ENCODE results near the gene BCAR1.
"Not testable (repeated sequence)": the region's sequence is repeated elsewhere in the genome, so short reads cannot be mapped to it uniquely, and the experiment has no call there.

The BCAR1 gene

DNA sequence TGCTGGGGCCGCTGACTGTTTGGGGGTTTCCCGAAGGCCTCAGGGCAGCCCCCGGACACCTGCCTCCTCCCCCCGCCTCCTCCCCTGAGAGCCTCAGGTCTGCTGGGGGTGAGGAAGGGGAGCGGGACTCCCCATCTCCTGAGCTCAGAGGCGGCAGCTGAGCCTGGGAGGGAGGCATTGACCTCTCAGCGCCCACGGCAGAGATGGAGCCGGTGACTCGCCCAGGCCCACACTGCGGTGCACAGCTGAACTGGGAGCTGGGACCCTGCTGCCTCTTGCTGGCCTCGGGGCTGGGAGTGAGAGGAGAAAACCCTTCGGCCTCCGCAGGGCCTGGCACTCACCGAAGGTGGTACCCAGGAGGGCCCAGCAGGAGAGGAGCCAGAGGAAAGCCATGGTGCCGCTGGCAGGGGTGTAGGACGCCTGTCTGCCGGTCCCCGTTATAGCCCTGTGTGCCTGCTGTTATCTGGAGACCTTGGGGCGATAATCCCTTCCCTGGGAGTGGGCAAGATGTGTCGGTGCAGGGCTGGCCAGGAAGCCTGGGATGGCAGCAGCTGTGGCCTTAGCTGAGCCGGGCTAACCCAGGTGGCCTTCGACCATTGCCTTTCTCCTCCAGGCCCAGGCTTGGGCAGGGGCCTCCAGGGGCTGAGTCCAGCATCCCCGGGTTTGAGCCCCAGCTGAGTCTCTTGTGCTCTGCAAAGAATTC lies 44.5 kb downstream of the BCAR1 start, which contains the start of gene CTRB2:
TSS of gene CTRB2 (minus strand) at position 413 of the 703 bp plus-strand sequence. CDS start at position 393, 20 bp downstream.
- DNase-seq (ENCODE audit: low read depth), result no peak
- no peak within 1 kb of the TSS for H3K4me3 ChIP-seq (ENCODE audit: low read length)
- TF ChIP-seq, protein P1, sequence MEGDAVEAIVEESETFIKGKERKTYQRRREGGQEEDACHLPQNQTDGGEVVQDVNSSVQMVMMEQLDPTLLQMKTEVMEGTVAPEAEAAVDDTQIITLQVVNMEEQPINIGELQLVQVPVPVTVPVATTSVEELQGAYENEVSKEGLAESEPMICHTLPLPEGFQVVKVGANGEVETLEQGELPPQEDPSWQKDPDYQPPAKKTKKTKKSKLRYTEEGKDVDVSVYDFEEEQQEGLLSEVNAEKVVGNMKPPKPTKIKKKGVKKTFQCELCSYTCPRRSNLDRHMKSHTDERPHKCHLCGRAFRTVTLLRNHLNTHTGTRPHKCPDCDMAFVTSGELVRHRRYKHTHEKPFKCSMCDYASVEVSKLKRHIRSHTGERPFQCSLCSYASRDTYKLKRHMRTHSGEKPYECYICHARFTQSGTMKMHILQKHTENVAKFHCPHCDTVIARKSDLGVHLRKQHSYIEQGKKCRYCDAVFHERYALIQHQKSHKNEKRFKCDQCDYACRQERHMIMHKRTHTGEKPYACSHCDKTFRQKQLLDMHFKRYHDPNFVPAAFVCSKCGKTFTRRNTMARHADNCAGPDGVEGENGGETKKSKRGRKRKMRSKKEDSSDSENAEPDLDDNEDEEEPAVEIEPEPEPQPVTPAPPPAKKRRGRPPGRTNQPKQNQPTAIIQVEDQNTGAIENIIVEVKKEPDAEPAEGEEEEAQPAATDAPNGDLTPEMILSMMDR (conservative IDR thresholded peaks at IDR 0.05; ENCODE audit: low read depth, low read length), result no peak

DNA sequence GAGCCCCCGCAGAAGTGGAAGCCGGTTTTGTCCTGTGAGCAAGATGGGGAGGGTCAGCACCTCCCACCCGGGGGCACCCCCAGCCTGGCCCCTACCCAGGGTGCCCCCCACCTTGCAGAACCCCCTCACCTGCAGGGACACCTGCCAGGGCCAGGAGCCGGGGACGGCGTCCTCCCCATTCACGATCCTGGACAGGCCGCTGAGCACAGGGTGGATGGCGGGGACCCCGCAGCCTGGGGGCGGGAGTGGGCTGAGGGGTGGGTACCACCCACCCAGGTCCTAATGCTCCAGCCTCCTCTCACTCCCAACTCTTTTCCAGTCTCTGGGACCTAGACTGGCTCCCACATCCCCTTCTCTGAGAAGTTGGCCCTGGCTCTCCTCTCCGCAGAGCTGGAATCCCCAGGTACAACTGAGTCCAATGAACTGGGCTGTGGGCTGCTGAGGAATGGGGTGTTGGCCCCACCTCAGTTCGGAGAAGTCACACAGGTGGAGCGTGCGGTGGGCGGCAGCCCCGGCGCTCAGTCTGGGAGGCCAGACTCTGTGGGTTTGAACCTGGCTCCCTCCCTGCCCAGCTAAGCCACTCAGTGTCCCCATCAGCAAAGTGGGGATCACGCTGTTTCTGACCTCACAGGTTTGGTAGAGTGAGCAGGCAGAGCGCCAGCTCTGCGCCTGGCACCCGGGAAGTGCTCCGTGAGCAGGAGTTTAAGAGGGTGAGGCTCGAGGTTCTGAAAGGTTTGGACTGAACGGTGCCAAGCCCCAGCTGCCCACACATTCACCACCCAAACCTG lies 45.3 kb downstream of the BCAR1 start:
- not testable (repeated sequence) for DNase-seq (ENCODE audit: low read depth); H3K4me3 ChIP-seq (ENCODE audit: low read length)

DNA sequence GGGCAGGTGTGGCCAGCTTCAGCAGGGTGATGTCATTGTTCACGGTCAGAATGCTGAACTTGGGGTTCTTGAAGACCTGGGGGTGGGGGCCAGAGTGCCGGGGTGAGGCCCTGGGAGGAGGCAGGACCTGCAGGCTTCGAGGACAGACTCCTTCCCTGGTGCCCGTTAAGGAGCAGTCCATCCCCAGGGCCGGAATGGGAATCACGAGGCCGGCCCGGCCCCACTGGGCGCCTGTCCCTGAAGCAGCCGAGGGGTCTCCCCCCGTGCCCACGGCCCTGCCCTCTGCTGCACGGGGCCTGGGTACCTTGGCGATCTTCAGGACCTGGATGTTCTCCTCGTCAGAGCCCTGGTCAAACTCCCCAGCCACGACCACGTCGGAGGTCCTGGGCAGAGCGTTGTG lies 46.0 kb downstream of the BCAR1 start:
- H3K4me3 ChIP-seq (ENCODE audit: low read length); DNase-seq (ENCODE audit: low read depth): not testable (repeated sequence)

DNA sequence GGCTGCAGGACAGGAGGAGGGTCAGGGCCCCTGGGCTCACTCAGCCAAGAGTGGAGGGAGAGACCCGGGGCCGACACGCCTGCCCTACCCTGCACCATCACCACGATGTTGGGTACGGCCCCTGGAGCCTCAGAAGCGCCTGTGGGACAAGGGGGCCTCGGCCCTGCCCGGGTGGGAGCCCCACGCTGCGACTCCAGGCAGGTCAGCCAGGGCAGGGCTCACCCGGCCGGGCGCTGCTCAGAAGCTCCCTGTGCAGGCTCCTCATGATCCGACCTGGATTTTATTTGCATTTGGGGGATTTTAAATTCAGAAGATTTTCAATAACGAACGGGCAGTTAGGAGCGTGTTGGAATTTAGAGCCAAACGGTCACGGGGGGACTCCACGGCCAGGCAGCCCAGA lies 46.5 kb downstream of the BCAR1 start:
- H3K4me3 ChIP-seq (ENCODE audit: low read length); DNase-seq (ENCODE audit: low read depth): not testable (repeated sequence)

DNA sequence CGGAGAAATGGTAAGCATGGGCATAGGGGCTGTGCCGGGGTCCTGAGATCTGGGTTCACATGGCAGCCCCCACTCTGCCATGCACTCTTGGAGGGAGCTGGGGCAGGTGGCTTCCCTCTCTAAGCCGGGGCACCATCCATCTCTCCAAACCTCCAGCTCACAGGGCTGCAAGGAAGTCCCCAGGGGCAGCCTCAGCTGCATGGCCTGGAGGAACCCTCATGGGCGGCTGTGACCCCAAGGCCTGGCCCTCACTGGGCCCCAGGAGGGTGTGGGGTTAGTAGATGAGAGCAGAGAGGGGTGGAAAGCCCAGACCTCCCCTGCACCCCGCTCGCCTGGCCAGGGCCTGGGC lies 47.0 kb downstream of the BCAR1 start:
- TF ChIP-seq, protein P1 (conservative IDR thresholded peaks at IDR 0.05; ENCODE audit: low read depth, low read length), result no peak
- DNase-seq (ENCODE audit: low read depth), result no peak
- no peak overlapping the region for H3K4me3 ChIP-seq (ENCODE audit: low read length)

DNA sequence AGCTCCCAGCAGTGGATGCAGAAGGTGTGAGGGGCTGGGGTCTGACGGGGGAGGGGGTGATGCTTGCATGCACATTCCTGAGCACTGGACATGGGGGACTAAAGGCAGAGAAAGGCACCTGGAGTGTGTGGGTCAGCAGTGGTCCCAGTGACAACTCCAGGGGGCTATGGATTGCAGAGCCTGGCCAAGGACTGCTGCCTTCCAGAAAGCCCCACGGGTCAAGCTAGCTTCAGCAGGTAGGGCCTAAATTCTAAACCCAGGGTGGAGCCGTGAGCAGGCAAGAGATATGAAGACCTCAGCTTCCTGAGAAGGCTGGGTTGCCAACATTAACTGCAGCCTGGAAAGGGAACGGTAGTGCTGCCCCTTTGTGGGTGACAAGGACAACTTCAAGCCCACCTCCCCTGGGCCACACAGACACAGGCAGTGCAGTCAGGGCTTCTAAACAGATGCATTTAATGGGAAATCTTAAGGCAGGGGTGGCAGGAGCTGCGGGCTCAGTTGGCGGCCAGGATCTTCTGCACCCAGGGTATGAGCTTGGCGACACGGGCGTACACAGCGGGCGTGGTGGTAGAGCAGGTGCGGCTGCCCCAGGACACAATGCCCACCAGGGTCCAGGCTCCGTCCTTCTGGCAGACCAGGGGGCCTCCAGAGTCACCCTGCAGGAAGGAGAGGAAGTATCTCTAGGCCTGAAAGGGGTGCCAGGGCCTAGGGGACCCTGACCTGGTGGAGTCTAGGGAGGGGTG lies 47.6 kb downstream of the BCAR1 start:
- no peak for DNase-seq (ENCODE audit: low read depth)
- TF ChIP-seq, protein P1 (conservative IDR thresholded peaks at IDR 0.05; ENCODE audit: low read depth, low read length), result no peak
- no peak overlapping the region for H3K4me3 ChIP-seq (ENCODE audit: low read length)

DNA sequence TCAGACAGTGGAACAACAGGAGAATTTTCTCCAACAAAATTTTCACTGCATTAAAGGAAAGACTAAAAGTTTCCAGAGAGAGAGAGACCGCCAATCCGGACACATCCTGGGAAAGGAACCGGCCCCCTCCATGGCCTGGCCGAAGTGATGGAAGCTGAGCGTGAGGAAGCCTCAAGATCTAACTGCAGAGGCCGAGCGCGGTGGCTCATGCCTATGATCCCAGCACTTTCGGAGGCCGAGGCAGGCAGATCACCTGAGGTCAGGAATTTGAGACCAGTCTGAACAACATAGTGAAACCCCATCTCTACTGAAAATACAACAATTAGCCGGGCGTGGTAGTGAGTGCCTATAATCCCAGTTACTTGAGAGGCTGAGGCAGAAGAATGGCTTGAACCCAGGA lies 48.3 kb downstream of the BCAR1 start:
- no peak overlapping the region for H3K4me3 ChIP-seq (ENCODE audit: low read length)
- TF ChIP-seq, protein P1 (conservative IDR thresholded peaks at IDR 0.05; ENCODE audit: low read depth, low read length), result no peak
- DNase-seq (ENCODE audit: low read depth), result no peak

DNA sequence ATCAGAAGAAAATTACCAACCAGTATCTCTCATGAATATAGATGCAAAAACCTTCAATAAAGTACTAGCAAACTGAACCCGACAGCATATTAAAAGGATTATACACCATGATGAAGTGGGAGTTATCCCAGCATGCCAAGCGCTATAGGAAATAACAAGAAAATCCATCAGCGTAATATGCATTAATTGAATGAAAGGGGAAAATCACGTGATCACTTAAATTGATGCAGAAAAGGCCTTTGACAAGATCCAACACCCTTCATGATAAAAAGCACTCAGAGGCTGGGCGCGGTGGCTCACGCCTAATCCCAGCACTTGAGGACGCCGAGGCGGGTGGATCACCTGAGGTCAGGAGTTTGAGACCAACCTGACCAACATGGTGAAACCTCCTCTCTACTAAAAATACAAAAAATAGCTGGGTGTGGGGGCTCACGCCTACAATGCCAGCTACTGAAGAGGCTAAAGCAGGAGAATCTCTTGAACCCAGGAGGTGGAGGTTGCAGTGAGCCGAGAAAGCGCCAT lies 49.3 kb downstream of the BCAR1 start:
- TF ChIP-seq, protein P1 (conservative IDR thresholded peaks at IDR 0.05; ENCODE audit: low read depth, low read length), result no peak
- H3K4me3 ChIP-seq (ENCODE audit: low read length), result no peak overlapping the region
- DNase-seq (ENCODE audit: low read depth), result no peak
